Fibroblast of lung (primary cell): ENCODE data around the gene SMIM26. TPM values are rescaled to one million over a fixed set of nuclear protein-coding genes. Genes with fewer than 3 reads are reported as not detected.
A peak's percentile ranks its signal among the peaks of the same experiment; 100 is the strongest.

ENCODE experiments used
- DNase-seq, 2 donors: peaks; one replicate each; pipeline versions ENCODE4 v3.0.0 to v3.0.0-alpha.2; 2010; ENCODE audit warnings: low read depth in 2 of 2
- H2AFZ ChIP-seq: 2 replicates; pipeline ENCODE4 v1.5.1; 2012; ENCODE audit warnings: low read length, control low read depth, inconsistent platforms
- H3K27ac ChIP-seq: 2 replicates; pipeline ENCODE4 v1.5.1; 2011; ENCODE audit warnings: low read length, control low read depth; ENCODE audit not compliant: insufficient read depth
- H3K27me3 ChIP-seq: 2 replicates; pipeline ENCODE4 v1.5.1; 2011; ENCODE audit warnings: mild to moderate bottlenecking, low read length; ENCODE audit not compliant: control insufficient read depth, insufficient read depth
- H3K36me3 ChIP-seq: 2 replicates; pipeline ENCODE4 v1.5.1; 2011; ENCODE audit warnings: low read length; ENCODE audit not compliant: control insufficient read depth, insufficient read depth
- H3K4me1 ChIP-seq: 2 replicates; pipeline ENCODE4 v1.5.1; 2011; ENCODE audit warnings: low read length; ENCODE audit not compliant: control insufficient read depth, insufficient read depth; ENCODE audit errors: extremely low read depth
- H3K4me2 ChIP-seq: 2 replicates; pipeline ENCODE4 v1.5.1; 2011; ENCODE audit warnings: low read length, control low read depth; ENCODE audit not compliant: insufficient read depth; ENCODE audit errors: extremely low read depth
- H3K4me3 ChIP-seq, 4 experiments: fragments of 200-600 bp in 1 of 4; sonication (generic) in 1 of 4; replicated peaks in 1 of 4; 2 replicates each; pipeline ENCODE4 v1.5.1; 2011 to 2016; ENCODE audit warnings: low read length in 4 of 4, low read depth in 3 of 4, mild to moderate bottlenecking in 3 of 4, control low read depth in 2 of 4, inconsistent platforms in 1 of 4, mixed read lengths in 1 of 4; ENCODE audit not compliant: insufficient read depth in 1 of 4; ENCODE audit errors: control extremely low read depth in 1 of 4
- H3K79me2 ChIP-seq: 2 replicates; pipeline ENCODE4 v1.5.1; 2012; ENCODE audit warnings: mild to moderate bottlenecking, low read length, inconsistent platforms; ENCODE audit not compliant: control insufficient read depth, insufficient read depth
- H3K9ac ChIP-seq: 2 replicates; pipeline ENCODE4 v1.5.1; 2011; ENCODE audit warnings: mild to moderate bottlenecking, low read length, control low read depth; ENCODE audit not compliant: insufficient read depth
- H3K9me3 ChIP-seq: 2 replicates; pipeline ENCODE4 v1.5.1; 2012; ENCODE audit warnings: low read depth, low read length; ENCODE audit not compliant: control insufficient read depth, insufficient read depth
- H4K20me1 ChIP-seq: 2 replicates; pipeline ENCODE4 v1.5.1; 2011; ENCODE audit warnings: low read length; ENCODE audit not compliant: control insufficient read depth, insufficient read depth; ENCODE audit errors: extremely low read depth
- EZH2 ChIP-seq: IDR thresholded peaks from 2 replicates; pipeline ENCODE4 v1.5.1; 2012; ENCODE audit warnings: low read length, control low read depth, mild to moderate bottlenecking; ENCODE audit errors: missing control alignments
- polyA plus RNA-seq, 2 donors: library from polyadenylated mRNA; depleted of rRNA in 1 of 2; stranded (reverse) in 1 of 2; unstranded in 1 of 2; fragments of >200 nt; gene quantifications; 2 replicates each; pipeline ENCODE4 v1.2.1, GENCODE V29; 2011 to 2012; ENCODE audit warnings: missing spikeins in 1 of 2
- total RNA-seq: library from RNA; depleted of rRNA; stranded (reverse); fragments of >200 nt; gene quantifications from 2 replicates; pipeline ENCODE4 v1.2.1, GENCODE V29; 2014
- TF ChIP-seq, protein P1 (sequence below), 2 donors: IDR thresholded peaks in 1 of 2; conservative IDR thresholded peaks in 1 of 2; 1 replicate in 1 of 2; 2 replicates in 1 of 2; pipeline ENCODE4 v1.5.1; 2011 to 2012; ENCODE audit warnings: low read length in 2 of 2, control low read depth in 1 of 2, inconsistent platforms in 1 of 2, low read depth in 1 of 2, mild to moderate bottlenecking in 1 of 2

Gene SMIM26
- total and polyA plus RNA-seq, 2 donors (not counting 1 experiment from before 2014, with no cell fraction given) = 81.8 to 115 TPM

DNA sequence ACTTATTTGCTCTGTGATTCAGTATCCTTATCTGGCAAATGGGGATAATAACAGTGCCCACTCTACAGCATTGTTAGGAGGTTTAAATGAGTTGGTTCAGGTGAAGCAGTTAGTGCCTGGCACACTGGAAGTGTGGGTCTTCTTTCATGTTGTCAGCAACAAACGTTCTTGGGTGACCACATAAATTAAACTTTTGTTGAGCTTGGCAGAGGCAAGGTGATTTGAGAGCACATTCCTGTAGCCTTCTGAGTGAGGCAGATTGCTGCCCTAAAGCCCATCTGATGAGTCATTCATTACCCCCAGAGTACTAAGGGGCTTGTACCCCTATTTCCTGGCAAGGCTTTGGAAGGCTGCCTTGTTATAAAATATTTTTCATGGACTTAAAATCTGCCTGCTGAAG lies 33.7 kb upstream of the SMIM26 start:
- no peaks in the 10 kb centered on the region for H3K9me3 ChIP-seq
- no peaks in the 10 kb centered on the region for H3K79me2 ChIP-seq
- no peaks in the 10 kb centered on the region for H3K27me3 ChIP-seq
- H3K4me3 ChIP-seq = no peak overlapping the region
- H3K4me2 ChIP-seq = no peak overlapping the region
- no peak for TF ChIP-seq EZH2
- TF ChIP-seq, protein P1, sequence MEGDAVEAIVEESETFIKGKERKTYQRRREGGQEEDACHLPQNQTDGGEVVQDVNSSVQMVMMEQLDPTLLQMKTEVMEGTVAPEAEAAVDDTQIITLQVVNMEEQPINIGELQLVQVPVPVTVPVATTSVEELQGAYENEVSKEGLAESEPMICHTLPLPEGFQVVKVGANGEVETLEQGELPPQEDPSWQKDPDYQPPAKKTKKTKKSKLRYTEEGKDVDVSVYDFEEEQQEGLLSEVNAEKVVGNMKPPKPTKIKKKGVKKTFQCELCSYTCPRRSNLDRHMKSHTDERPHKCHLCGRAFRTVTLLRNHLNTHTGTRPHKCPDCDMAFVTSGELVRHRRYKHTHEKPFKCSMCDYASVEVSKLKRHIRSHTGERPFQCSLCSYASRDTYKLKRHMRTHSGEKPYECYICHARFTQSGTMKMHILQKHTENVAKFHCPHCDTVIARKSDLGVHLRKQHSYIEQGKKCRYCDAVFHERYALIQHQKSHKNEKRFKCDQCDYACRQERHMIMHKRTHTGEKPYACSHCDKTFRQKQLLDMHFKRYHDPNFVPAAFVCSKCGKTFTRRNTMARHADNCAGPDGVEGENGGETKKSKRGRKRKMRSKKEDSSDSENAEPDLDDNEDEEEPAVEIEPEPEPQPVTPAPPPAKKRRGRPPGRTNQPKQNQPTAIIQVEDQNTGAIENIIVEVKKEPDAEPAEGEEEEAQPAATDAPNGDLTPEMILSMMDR (conservative IDR thresholded peaks at IDR 0.05 in 1 of 2, IDR thresholded peaks at IDR 0.05 in 1 of 2; ENCODE audit: low read depth in 1 of 2, low read length in 2 of 2) = no peak
- H3K9ac ChIP-seq = no peak overlapping the region
- no peak overlapping the region for H2AFZ ChIP-seq
- H4K20me1 ChIP-seq = no peaks in the 10 kb centered on the region
- peaks cover 9% of the 10 kb centered on the region for H3K36me3 ChIP-seq
- H3K4me1 ChIP-seq = no peaks in the 10 kb centered on the region
- peak in 1 of 2 donors; percentile 56 for DNase-seq
- no peak overlapping the region for H3K27ac ChIP-seq

DNA sequence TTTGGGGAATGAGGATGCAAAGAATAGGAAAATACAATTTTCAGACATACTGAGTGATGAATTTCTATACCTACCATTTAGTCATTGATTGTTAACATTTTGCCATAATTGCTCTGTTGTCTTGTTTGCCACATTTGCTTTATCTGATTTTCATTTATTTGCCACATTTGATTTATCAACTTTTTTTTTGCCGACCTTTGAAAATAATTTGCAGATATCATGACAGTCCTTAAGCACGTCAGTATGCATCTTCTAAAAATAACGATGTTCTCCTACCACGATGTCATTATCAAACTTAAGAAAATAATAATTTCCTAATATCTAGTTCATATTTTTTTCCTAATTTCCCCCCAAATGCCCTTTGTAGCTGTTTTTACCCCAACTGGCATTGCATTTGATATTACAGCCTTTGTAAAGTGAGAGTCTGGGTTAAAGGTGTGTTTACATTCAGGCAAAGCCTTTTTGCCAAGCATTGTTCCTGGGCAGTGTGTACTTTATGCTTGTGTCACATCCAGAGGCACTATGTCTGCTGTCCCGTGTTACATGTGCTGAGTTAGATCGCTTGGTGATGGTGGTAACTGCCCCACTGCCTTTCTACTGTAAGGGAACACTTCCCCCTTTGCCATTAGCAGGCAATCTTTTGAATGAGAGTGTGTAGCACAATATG lies 33.1 kb upstream of the SMIM26 start:
- Histone ChIP-seq H4K20me1 (no peaks in the 10 kb centered on the region), H3K4me2 (no peak overlapping the region), H3K36me3 (peaks cover 9% of the 10 kb centered on the region), H3K4me1 (no peaks in the 10 kb centered on the region), H2AFZ (no peak overlapping the region), H3K27ac (no peak overlapping the region), H3K9me3 (no peaks in the 10 kb centered on the region), H3K27me3 (no peaks in the 10 kb centered on the region), H3K4me3 (no peak overlapping the region), H3K79me2 (no peaks in the 10 kb centered on the region), H3K9ac (no peak overlapping the region)
- no peak for DNase-seq
- TF ChIP-seq EZH2 = no peak
- TF ChIP-seq, protein P1 (conservative IDR thresholded peaks at IDR 0.05 in 1 of 2, IDR thresholded peaks at IDR 0.05 in 1 of 2; ENCODE audit: low read depth in 1 of 2, low read length in 2 of 2) = no peak

DNA sequence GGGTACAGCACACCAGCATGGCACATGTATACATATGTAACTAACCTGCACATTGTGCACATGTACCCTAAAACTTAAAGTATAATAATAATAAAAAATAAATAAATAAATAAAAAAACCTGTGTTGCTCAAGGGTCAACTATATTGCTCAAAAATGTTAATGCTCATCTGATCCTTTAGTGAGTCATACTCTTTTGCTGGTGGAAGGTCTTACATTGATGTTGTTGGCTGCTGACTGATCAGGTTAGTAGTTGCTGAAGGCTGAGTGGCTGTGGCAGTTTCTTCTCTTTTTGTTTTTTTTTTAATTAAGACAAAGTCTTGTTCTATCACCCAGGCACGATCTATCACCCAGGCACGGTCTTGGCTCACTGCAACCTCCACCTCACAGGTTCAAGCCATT lies 29.6 kb upstream of the SMIM26 start:
- H3K4me3 ChIP-seq = no peak overlapping the region
- no peak overlapping the region for H3K27ac ChIP-seq
- no peaks in the 10 kb centered on the region for H3K27me3 ChIP-seq
- H3K4me2 ChIP-seq = no peak overlapping the region
- peak in 1 of 2 donors; percentile 26 for DNase-seq
- H3K79me2 ChIP-seq = no peaks in the 10 kb centered on the region
- no peaks in the 10 kb centered on the region for H3K9me3 ChIP-seq
- peaks cover 5% of the 10 kb centered on the region for H3K36me3 ChIP-seq
- H4K20me1 ChIP-seq = no peaks in the 10 kb centered on the region
- no peak overlapping the region for H2AFZ ChIP-seq
- H3K4me1 ChIP-seq = no peaks in the 10 kb centered on the region
- no peak overlapping the region for H3K9ac ChIP-seq
- TF ChIP-seq EZH2 = no peak
